WI38 (cell line): ENCODE results near the gene JAKMIP2.

Experiments
- H3K4me3 ChIP-seq: 2 replicates; pipeline ENCODE4 v1.5.1; 2011; ENCODE audit warnings: low read depth, mild to moderate bottlenecking, control low read depth, low read length
- CTCF ChIP-seq: IDR thresholded peaks from 2 replicates; pipeline ENCODE4 v1.5.1; 2012; ENCODE audit warnings: low read depth, mild to moderate bottlenecking, control low read depth, low read length

JAKMIP2 gene

GRCh38 chr5:147763791-147764525 is 18.6 kb downstream of the JAKMIP2 start:
- no peak overlapping the region for H3K4me3 ChIP-seq
- no peak for TF ChIP-seq CTCF

- no peak for TF ChIP-seq CTCF
- no peak overlapping the region for H3K4me3 ChIP-seq
Observed at GRCh38 chr5:147760086-147760875, 22.2 kb downstream of the JAKMIP2 start.

- TF ChIP-seq CTCF: no peak
- no peak overlapping the region for H3K4me3 ChIP-seq
Observed at GRCh38 chr5:147759441-147759840, 23.1 kb downstream of the JAKMIP2 start.

DNA sequence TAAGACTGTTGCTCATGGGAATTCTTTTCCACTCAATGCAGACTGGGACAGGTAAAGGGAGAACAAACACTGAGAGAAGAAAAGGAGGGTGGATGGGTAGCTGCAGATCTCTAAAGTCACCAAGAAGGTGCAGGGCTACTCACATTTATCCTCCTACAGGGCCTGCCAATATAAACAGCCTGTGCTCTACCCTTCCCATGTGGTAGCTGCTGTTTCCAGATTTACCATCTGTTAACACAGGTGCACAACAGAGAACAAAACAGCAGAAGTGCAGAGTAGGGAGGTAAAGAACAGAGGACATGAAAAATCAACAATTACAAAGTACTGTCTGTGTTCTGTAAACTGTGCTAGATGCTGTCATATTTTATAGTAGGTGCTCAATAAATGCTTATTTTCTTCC is 26.0 kb downstream of the JAKMIP2 start:
- H3K4me3 ChIP-seq: no peak overlapping the region
- no peak for TF ChIP-seq CTCF

DNA sequence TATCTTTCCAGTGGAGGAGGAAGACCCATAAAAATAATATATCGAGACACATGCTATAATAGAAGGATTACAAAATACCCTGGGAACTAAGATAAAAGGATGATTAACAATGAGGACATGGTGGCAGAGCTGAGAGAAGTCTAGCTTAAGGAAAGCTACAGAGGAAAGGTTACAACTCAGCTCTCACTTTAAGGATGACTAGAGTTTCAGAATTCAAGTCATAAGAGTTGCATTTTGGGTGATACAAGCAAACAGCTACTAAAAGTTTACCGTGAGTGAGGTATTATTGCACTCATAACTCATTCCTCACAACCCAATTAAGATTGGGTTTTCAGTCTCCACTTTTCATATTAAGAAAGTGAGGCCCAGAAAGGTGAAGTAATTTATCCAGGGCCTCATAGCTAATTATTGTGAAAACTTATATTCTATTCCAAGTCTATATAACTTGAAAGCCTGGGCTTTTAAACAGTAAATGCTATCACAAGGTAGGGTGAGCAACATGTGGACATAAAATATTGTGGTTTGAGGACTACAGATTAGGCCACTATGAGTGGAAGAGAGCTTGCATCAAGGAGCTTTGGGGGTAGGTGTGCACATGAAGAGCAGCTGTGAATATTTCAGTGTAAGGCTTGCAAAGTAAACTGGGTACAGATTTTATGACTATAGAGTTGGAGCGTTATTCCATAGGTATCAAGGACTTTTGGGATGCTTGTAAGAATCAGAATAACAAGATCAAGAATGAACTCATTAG is 28.0 kb downstream of the JAKMIP2 start:
- H3K4me3 ChIP-seq: no peak overlapping the region
- TF ChIP-seq CTCF: no peak

GRCh38 chr5:147753765-147754164 is 28.8 kb downstream of the JAKMIP2 start:
- H3K4me3 ChIP-seq: no peak overlapping the region
- no peak for TF ChIP-seq CTCF
